BJ (cell line): ENCODE data around the gene AKR1C2. TPM values are rescaled to one million over a fixed set of nuclear protein-coding genes. Genes with fewer than 3 reads are reported as not detected.
"Not testable (repeated sequence)": the region's sequence is repeated elsewhere in the genome, so short reads cannot be mapped to it uniquely, and the experiment has no call there.

Experiments used
- CTCF ChIA-PET: fragments of 350-600 bp; formaldehyde crosslinking; extraction: SDS; loops from one replicate; lab custom pipeline; 2021; ENCODE audit warnings: antibody characterized with exemption, inconsistent platforms; lab: Yijun Ruan, JAX
- POLR2A ChIA-PET: fragments of 300-600 bp; sonication (Branson Sonifier 250); formaldehyde crosslinking; extraction: SDS; loops from one replicate; lab custom pipeline; 2021; ENCODE audit warnings: antibody characterized with exemption; lab: Charles Lee
- DNase-seq: peaks from one replicate; pipeline ENCODE4 v3.0.0-alpha.2; 2011; ENCODE audit warnings: low read depth
- H3K27me3 ChIP-seq: 2 replicates; pipeline ENCODE4 v1.6.0; 2011; ENCODE audit warnings: low read length; ENCODE audit not compliant: control insufficient read depth, insufficient read depth
- H3K36me3 ChIP-seq: 2 replicates; pipeline ENCODE4 v1.5.1; 2011; ENCODE audit warnings: low read length; ENCODE audit not compliant: control insufficient read depth, insufficient read depth
- H3K4me3 ChIP-seq: 2 replicates; pipeline ENCODE4 v1.5.1; 2011; ENCODE audit warnings: low read depth, mild to moderate bottlenecking, control low read depth, low read length
- CTCF ChIP-seq: IDR thresholded peaks from 2 replicates; pipeline ENCODE4 v1.5.1; 2011; ENCODE audit warnings: low read depth, mild to moderate bottlenecking, control low read depth, inconsistent platforms, low read length, moderate library complexity; ENCODE audit not compliant: insufficient read depth
- polyA plus RNA-seq: library from polyadenylated mRNA; depleted of rRNA; stranded (reverse); fragments of >200 nt; gene quantifications from 2 replicates; pipeline ENCODE4 v1.2.3, GENCODE V29; 2011

AKR1C2 gene
- polyA plus RNA-seq, 1 experiment = 0.37 TPM

- no peak for DNase-seq
- Histone ChIP-seq H3K4me3 (no peak overlapping the region), H3K27me3 (no peaks in the 10 kb centered on the region), H3K36me3 (no peaks in the 10 kb centered on the region)
- POLR2A ChIA-PET = no interaction called here
- CTCF ChIA-PET = interaction anchor here (0.8 kb wide), 1 partner anchor 8 kb away, joined by 3 read pairs; no protein-coding TSS in a partner anchor
- no peak for TF ChIP-seq CTCF
These were observed 13.4 kb downstream of the AKR1C2 start for GRCh38 chr10:4990217-4990616.

DNA sequence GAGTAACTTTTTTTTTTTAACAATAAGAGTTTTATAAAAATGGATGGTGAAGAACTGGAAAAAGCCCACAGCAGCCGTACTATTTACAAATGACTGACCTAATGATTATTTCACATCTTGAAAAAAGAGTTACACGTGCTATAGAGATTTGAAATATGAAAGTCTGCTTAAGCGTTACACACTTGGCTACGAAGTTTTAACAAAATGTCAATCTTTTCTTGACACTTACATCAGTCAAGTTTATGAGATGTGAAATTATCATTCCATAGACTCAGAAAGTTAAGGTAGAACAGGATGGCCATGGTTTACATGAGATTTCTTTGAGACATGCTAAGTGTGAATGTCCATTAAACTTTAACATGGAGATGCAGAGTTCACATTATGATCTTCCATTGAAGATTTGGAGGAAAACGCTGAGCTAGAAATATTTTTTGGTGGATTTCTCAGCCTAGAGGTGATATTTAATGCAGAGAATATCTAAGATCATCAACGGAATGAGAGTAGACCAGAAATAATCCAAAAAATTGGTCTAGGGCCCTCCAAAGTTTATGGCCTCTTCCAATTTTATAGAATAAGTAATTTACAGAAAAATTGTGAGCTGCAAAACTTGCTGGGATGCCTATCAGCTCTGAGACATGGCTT is 15.5 kb downstream of the AKR1C2 start:
- DNase-seq, H3K4me3 ChIP-seq, H3K27me3 ChIP-seq, POLR2A ChIA-PET, H3K36me3 ChIP-seq, CTCF ChIA-PET: not testable (repeated sequence)

DNA sequence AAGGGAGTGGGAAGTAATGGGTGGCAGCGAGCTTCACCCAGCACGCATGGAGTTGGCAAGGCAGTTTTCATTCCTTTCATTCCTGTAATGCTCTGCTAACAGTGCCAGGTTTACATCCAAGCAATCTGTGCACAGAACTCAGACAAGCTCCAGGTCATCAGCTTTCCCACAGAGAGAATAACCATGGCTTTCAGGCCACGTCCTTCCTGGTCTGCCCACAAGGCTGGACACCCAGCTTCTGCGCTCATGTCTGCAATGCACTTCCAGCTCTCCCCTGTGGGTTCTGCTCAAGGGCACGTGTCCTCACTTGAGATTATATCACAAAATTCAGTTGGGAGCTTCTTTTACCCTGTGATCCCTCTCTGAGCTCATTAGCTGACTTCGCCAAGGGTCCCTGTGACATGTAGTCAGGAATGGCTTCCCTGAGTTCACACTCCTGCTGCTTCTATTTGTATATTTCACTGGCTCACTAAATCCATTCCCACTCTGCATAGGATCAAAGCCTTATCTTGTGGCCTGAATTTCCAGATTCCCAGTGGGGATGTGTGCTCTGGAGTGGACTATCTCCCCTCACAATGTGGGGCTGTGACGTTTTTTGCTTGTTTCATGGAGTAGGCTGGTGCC is 18.6 kb downstream of the AKR1C2 start:
- Histone ChIP-seq H3K27me3 (no peaks in the 10 kb centered on the region), H3K36me3 (no peaks in the 10 kb centered on the region), H3K4me3 (no peak overlapping the region)
- ChIA-PET CTCF (interaction anchor here (4.9 kb wide), 1 partner anchor 135 kb away, joined by 52 read pairs; no protein-coding TSS in a partner anchor), POLR2A (no interaction called here)
- no peak for TF ChIP-seq CTCF
- no peak for DNase-seq

DNA sequence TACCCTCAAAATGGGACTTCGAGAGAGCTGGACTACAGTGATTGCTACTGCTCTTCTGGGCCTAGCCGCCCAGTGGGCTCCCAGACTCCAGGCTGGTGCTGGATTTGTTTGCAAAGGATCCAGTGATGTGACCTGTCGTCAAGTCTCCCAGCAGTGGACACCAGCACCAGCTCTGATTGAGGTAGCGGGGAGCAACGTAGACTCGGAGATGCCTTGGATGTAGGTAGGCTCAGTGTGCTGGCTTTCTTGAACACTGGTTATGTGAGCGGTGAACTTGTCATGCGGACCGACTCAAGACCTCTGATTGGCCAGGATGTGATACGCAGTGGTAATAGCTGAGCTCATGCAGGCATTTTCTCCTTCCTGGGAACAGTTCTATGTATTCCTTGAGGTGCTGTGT is 19.4 kb downstream of the AKR1C2 start:
- ChIA-PET POLR2A (no interaction called here), CTCF (interaction anchor here (4.9 kb wide), 1 partner anchor 134 kb away, joined by 52 read pairs; no protein-coding TSS in a partner anchor)
- H3K27me3 ChIP-seq = no peaks in the 10 kb centered on the region
- no peak for DNase-seq
- TF ChIP-seq CTCF = no peak
- no peak overlapping the region for H3K4me3 ChIP-seq
- H3K36me3 ChIP-seq = no peaks in the 10 kb centered on the region

GRCh38 chr10:4983615-4984216 is 19.9 kb downstream of the AKR1C2 start:
- ChIA-PET CTCF (interaction anchor here (4.9 kb wide), 1 partner anchor 134 kb away, joined by 52 read pairs; no protein-coding TSS in a partner anchor), POLR2A (no interaction called here)
- DNase-seq = no peak
- H3K36me3 ChIP-seq = no peaks in the 10 kb centered on the region
- H3K27me3 ChIP-seq = no peaks in the 10 kb centered on the region
- no peak overlapping the region for H3K4me3 ChIP-seq
- no peak for TF ChIP-seq CTCF
